Inferior parietal cortex (tissue), 1 donor: Measurements from ENCODE around the gene EYS.
"Not testable (repeated sequence)": the region's sequence is repeated elsewhere in the genome, so short reads cannot be mapped to it uniquely, and the experiment has no call there.

Experiments used
- DNase-seq: peaks from one replicate; pipeline ENCODE4 v3.0.0-alpha.2; 2016; ENCODE audit errors: extremely low spot score

Gene EYS

GRCh38 chr6:65633501-65633900, 73.5 kb downstream of the EYS start:
- no peak for DNase-seq

GRCh38 chr6:65631711-65632110, 75.3 kb downstream of the EYS start:
- no peak for DNase-seq

GRCh38 chr6:65627434-65627999, 79.5 kb downstream of the EYS start:
- not testable (repeated sequence) for DNase-seq

GRCh38 chr6:65627015-65627414, 80.0 kb downstream of the EYS start:
- no peak for DNase-seq

DNA sequence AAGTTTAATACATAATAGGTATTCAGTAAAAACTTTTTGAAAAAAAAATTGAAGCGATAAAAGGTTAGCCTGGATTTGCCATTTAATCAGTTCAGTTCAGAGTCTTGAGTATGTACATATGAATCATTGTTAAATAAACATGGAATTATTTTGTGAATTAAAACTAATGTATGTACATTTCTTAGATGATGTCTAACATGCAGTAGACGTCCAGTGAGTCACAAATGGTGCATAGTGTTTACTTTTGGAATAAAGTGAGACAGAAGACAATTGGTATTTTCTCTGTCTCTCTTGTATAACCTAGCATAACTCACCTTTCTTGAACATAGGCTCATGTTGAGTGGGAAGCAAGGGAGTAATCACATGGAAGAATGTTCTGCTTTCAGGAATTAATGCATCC, 83.5 kb downstream of the EYS start:
- DNase-seq, result no peak

DNA sequence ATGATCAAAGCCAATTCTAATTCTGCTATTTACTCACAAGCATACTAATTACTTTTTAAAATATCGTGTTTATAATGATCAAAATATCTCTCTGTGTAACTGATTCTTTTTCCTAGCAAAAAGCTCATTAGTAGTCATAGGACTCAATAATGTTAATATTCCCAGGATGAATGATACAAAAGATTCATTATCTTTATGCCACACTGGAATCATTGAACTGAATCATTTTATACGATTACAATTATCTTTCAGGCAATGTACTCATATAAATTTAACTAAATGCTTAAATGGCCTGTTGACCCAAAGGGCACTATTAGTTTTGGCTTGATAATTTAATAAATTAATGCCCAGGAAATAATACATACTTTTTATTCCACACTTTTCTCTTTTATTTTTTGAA, 96.3 kb downstream of the EYS start:
- no peak for DNase-seq

DNA sequence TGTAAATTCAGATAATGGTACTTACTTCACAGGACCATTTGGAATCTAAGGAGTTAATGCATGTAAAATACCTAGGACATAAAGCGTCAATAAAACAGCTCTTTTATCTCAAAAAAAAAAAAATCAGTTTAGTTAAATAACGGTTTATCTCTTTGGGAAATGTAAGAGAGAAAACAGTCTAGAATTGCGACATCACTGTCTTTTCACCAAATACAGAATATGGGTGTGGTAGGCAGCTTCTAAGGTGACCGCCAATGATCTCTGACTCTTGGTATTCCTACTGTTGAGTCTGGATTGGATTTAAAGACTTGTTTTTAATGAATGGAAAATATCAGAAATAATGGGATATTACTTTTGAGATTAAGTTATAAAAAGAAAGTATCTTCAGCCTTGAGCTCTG, 111.5 kb downstream of the EYS start:
- DNase-seq, result no peak

- no peak for DNase-seq
Measured at GRCh38 chr6:65570340-65570739, 136.7 kb downstream of the EYS start.

DNA sequence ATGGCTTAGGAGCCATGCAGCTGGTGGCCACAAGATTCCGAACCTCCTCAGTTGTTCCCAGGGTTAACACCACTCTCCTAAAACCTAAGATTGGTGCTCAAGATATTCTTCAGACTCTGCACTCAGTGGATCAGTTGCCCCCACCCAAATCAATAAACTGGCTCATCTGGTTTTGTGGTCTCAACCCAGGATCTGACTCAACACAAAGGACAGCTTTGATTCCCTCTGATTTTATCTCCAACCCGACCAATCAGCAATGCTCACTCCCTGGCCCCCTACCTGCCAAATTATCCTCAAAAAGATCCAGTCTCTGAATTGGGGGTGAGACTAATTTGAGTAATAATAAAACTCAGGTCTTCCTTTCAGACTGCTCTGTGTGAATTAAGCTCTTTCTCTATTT, 137.5 kb downstream of the EYS start:
- DNase-seq, result no peak

GRCh38 chr6:65569056-65569455, 138.0 kb downstream of the EYS start:
- not testable (repeated sequence) for DNase-seq

DNA sequence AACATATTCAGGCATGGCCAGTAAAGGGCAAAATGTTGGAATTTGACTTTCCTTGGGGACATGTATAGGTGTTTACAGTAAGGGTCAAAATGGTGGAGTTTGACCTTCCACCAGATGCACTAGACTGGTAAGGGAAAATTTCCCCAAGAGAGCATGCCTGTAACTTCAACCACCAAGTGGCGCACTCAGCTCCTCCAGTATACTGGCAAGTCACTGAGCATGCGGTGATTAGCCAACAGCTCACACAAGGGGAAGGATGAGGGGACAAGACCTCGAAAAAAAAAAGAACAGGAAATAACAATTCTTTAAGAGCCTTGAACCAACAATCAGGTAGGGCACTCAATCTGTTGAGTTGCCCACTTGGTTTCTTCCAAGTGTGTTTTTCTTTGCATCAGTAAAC, 140.9 kb downstream of the EYS start:
- DNase-seq, result no peak

GRCh38 chr6:65558071-65558470, 149.0 kb downstream of the EYS start:
- DNase-seq, result no peak

DNA sequence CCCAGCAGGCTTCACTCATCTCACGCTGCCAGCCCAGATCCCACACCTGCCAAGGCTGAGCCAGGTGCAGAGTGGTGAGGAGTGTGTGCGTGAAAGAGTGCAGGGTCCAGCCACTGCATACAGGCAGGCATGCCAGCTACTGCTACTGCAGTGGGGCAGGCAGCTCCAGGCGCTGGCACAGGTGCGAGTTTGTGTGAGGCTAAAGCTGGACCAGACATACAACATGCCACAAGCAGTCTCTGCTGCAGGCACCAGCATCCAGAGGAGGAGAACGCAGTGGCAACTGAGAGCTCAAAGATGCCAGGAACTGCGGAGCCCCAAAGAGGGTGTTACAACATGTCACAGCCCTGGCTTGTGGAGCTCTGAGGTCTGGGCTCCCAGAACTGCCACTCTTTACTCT, 149.8 kb downstream of the EYS start:
- no peak for DNase-seq

GRCh38 chr6:65546894-65547293, 160.1 kb downstream of the EYS start:
- DNase-seq, result no peak

DNA sequence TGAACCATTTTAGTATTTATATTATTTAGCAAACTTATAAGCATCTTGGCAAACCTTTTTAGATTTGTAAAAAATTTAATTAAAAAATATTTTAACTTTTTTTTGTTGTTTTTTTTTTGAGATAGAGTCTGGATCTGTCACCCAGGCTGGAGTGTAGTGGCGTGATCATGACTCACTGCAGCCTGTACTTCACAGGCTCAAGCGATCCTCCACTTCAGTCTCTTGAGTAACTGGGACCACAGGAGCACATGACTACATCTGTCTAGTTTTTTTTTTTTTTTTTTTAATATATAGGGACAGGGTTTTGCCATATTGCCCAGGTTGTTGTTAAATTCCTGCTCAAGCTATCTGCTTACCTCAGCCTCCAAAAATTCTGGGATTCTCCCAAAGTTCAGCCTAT, 161.1 kb downstream of the EYS start:
- no peak for DNase-seq

- no peak for DNase-seq
Measured at GRCh38 chr6:65538644-65539043, 168.4 kb downstream of the EYS start.

DNA sequence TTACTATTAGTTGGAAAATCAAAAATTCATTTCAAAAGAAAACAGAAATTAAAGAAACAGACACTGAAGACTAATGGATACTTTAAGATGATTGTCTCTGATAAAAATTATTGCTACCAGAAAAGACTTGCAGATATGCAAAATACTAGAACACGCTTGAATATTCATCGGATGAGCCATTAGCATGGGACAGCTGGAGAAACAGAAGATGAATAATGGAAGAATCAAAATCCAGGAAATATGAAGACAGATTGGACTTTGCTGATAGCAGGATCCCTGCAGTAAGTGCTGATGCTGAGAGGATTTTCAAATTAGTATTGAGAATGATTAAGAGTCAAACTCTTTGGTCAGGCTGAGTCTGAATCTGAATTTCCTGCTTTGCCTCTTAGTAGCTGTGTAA, 169.4 kb downstream of the EYS start:
- no peak for DNase-seq

DNA sequence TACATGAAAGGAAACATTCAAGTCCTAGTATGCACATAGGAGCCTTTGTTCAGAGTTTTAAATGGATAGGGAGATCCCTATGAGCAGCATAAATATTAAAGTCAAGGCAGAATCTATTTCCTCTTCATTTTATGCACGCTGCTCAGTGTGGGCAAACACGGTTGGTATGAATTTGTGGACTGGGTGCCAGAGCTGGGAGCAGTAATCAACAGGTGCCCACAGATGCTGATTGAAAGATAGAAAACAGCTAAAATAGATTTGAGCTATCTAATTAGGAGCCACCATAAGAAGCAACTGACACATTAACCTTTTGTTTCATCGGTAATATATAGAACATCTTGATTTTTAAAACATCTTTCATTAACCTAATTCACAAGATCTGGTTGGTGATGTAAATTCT, 175.5 kb downstream of the EYS start:
- no peak for DNase-seq

GRCh38 chr6:65524232-65524631, 182.8 kb downstream of the EYS start:
- DNase-seq, result no peak

GRCh38 chr6:65505736-65506135, 201.3 kb downstream of the EYS start:
- DNase-seq, result no peak

DNA sequence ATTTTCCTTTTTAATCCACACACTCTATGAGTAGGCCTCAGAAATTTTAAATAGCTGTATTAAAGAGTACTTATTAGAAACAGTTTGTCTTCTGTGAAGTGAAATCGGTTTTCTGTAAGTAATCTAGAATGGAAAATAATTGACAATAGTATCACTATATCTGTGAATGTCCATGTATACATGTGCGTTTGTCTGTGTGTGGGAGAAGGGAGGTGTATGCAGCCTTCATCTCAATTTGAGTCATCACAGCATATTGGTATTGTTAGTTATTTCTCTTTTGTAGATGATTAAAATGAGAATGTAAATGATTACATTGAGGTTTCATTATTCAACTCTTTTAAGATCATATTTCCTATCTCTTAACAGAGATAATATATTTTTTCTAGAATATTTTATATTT, 206.0 kb downstream of the EYS start:
- no peak for DNase-seq

GRCh38 chr6:65483652-65484051, 223.4 kb downstream of the EYS start:
- DNase-seq, result not testable (repeated sequence)

- peak; percentile 49 for DNase-seq
Measured at GRCh38 chr6:65469650-65470049, 237.4 kb downstream of the EYS start.

DNA sequence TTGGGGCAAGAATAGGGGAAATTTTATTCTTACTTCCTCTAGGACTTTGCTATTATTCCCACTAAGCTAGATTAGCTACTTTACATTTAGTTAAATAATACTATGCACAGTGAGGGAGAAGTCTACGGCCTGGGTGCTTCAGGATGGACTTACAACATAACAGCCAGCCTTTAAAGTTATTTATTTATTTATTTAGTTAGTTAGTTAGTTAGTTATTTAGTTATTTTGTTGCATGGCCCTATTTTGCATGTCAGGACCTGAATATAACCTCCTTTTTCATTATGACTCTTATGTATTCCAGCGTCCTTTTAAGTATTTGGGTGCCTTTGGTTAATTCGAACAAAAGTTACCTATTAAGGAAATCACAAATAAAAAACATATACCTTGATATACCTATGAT, 238.7 kb downstream of the EYS start:
- no peak for DNase-seq

- DNase-seq, result no peak
Measured at GRCh38 chr6:65461121-65461520, 245.9 kb downstream of the EYS start.
